IPS-18c (cell line): ENCODE measurements around the gene LRRC2.
"Not testable (repeated sequence)": the region's sequence is repeated elsewhere in the genome, so short reads cannot be mapped to it uniquely, and the experiment has no call there.

ENCODE experiments used
- H3K4me3 ChIP-seq: 2 replicates; pipeline ENCODE4 v1.7.0; 2013; ENCODE audit warnings: low read depth, mild to moderate bottlenecking, low read length, moderate library complexity; ENCODE audit not compliant: insufficient read depth
- H3K9me3 ChIP-seq: one replicate; pipeline ENCODE4 v1.6.1; 2013; ENCODE audit warnings: mild to moderate bottlenecking, low read length, moderate library complexity; ENCODE audit not compliant: control insufficient read depth, insufficient read depth

The LRRC2 gene

GRCh38 chr3:46564190-46565021 lies 1.7 kb downstream of the LRRC2 start:
- Histone ChIP-seq H3K4me3 (no peak overlapping the region), H3K9me3 (no peaks in the 10 kb centered on the region)

- Histone ChIP-seq H3K4me3 (no peak overlapping the region), H3K9me3 (no peaks in the 10 kb centered on the region)
Observed at GRCh38 chr3:46561951-46562350, 4.2 kb downstream of the LRRC2 start.

DNA sequence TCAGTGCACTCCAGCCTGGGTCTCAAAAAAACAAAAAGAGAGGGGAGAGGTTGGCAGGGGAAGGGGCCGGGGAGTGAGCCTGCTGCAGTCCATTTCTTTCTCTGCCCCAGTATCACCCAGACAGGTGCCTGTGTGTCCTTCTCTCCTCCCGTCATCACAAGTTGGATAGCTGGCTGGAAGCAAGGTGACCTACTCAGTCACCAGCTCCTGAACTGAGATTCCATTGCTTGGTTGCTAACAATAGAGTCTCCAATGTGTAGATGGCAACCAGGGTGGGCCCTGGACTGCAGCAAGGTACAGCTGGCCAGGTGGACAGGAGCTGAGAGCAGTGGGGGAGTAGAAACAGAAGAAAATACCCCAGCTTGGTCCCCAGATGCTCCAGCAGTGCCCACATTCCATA lies 4.6 kb downstream of the LRRC2 start:
- H3K9me3 ChIP-seq: no peaks in the 10 kb centered on the region

DNA sequence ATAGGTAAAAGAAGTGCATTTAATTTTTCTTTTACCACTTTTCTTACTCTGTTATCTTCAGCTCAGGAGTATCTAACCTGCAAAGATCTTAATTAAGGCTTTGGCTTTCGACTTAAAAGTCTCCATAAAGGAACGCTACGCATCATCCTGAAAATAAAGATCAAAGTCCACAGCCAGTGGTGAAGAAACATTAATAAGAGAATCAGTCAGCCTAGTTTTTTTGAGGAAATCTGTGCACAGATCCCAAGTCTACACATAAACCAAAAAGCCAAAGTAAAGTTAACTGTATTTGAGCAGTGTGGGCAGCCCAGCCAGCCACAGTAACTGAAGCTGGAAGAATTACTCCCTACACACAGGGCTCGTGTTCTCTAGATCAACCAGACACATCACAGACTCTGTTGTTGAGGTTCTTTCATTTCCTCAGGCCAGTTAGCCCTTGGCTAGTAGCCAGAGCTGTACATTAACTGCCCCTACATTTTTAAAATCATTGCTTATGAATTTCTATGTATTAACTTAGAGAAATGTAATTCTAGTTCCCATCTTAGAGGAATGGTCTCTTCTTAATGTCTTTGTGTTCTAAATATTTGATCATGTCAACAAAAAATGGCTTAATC lies 6.9 kb downstream of the LRRC2 start:
- Histone ChIP-seq H3K4me3 (no peak overlapping the region), H3K9me3 (no peaks in the 10 kb centered on the region)

More for the DNA sequence above, 4.6 kb downstream of the LRRC2 start:
- no peak overlapping the region for H3K4me3 ChIP-seq

DNA sequence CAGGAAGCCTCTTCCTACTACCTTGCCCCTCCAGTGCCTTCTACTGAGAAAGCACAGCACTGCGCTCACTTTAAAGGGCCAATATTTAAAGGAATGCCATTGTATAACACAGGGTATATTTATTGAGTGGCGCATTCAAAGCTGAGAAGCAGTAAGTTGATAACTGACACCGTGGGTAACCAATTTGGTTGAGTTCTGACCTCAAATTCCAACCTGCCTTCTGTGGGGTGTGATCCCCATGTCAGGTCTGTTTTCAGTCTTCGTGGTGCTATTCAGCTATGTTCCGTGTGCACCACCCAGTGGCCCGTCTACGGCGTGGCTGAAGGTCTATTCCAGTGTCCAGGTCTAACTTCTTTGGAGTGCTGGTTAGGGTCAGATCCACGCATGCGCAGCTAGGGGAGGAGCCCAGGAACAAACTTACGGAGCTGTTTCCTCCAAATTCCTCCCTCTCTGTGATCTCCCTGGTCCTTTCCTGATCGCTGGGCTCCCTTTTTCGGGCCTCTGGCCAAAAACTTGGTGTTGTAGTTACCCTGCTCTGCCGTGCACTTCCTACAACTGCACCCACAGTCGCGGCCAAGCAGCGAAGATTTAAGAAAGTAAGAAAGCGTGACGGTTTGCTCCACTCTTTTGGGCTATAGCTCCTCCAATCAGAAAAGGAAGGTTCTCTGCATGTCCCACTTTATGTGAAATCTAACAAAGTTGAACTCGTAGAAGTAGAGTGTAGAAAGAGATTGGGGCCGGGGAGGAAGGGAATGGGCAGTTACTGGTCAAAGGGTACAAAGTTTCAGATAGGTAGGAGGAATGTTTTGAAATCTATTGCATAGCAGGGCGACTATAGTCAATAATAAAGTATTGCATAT lies 7.7 kb downstream of the LRRC2 start:
- Histone ChIP-seq H3K9me3 (no peaks in the 10 kb centered on the region), H3K4me3 (peak overlapping the region; percentile 25; the same call in 1 of the 2 replicates)

- no peaks in the 10 kb centered on the region for H3K9me3 ChIP-seq
- H3K4me3 ChIP-seq: no peak overlapping the region
Observed at GRCh38 chr3:46557814-46558183, 8.3 kb downstream of the LRRC2 start.

DNA sequence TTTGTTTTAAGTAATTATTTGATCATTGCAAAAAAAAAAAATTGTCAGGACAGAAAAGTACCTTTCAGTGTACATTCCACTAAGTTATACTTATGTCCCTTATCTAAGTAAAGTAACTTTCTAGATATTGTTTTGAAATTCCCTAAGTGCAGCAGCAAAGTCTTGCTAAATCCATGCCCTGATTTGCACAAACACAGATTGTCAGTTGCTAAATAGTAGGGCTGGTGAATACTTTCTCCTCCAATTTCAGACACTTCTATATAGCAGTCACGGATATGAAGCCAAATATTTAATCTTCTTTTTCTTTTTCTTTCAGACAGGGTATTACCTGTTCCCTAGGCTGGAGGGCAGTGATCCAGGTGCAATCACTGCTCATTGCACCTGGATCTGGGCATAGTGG lies 12.9 kb downstream of the LRRC2 start:
- Histone ChIP-seq H3K4me3 (no peak overlapping the region), H3K9me3 (no peaks in the 10 kb centered on the region)

DNA sequence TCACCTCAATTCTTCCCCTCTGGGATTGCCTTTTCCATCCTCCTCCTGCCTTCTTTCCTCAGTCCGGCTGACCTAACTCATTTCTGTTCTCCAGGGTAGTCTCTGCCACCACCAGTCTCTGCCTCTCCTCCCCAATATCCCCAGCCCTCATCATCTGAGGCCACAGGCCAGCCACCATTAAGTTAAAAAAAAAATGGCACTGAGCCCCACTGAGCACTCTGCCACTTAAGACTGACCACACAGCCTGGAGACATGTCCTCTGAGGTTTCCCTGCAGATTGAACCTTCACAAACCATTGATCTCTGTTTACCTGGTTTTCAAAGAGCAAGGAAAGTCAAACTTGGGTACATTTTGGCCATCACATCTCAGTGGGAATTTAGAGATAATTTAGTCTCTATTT lies 13.6 kb downstream of the LRRC2 start:
- H3K9me3 ChIP-seq: no peaks in the 10 kb centered on the region
- H3K4me3 ChIP-seq: no peak overlapping the region

DNA sequence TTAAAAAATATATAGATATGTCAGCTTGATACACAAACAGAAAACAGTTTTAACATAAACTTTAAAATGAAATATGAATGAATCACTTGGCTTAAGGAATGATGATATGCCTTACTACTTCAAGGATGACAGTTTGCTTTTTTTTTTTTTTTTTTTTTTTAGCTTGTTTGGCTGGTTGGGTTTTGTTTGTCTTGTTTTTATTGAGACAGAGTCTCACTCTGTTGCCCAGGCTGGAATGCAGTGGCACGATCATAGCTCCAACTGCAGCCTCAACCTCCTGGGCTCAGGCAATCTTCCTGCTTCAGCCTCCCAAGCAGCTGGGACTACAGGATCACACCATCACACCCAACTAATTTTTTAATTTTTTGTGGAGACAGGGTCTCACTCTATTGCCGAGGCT lies 14.5 kb downstream of the LRRC2 start:
- no peak overlapping the region for H3K4me3 ChIP-seq
- no peaks in the 10 kb centered on the region for H3K9me3 ChIP-seq

- no peak overlapping the region for H3K4me3 ChIP-seq
- no peaks in the 10 kb centered on the region for H3K9me3 ChIP-seq
Observed at GRCh38 chr3:46549989-46550388, 16.1 kb downstream of the LRRC2 start.

GRCh38 chr3:46549408-46549904 lies 16.6 kb downstream of the LRRC2 start:
- no peaks in the 10 kb centered on the region for H3K9me3 ChIP-seq
- H3K4me3 ChIP-seq: no peak overlapping the region

DNA sequence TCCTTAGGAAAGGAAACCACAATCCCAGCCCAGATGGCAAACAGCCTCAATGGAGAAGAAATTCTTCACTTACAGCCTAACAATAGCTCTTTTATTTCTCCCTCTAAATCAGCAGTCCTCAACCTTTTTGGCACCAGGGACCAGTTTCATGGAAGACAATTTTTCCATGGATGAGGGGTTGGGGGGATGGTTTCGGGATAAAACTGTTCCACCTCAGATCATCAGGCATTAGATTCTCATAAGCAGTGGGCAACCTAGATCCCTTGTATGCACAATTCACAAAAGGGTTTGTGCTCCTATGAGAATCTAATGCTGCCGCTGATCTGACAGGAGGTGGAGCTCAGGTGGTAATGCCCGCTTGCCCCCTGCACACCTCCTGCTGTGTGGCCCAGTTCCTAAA lies 17.5 kb downstream of the LRRC2 start:
- H3K4me3 ChIP-seq, H3K9me3 ChIP-seq: not testable (repeated sequence)

DNA sequence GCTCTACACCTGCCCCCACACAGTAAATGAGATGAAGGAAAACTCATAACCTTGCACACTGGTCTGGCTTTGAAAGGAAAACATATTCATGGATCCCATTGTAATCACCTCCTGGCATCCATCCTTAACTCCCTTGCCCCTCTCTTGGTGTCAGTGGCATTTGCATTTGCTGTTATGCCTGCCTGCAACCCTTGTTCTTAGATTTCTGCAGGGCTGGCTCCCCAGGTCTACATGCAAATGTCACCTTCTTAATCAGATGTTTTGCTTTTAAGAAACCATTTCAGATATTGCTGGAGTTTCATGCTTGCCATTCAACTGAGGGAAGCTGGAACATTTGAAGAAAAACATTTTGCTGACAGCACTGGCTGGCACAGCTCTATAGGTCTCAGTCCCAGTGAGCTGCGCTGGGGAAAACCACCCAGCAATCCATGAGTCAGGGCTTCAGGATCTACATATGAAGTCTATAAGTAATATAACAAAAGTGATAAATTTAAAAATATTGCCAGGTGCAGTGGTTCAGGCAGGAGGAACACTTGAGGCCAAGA lies 19.1 kb downstream of the LRRC2 start:
- no peak overlapping the region; the same call in 1 of the 2 replicates for H3K4me3 ChIP-seq
- no peaks in the 10 kb centered on the region for H3K9me3 ChIP-seq

GRCh38 chr3:46545818-46546630 lies 20.1 kb downstream of the LRRC2 start:
- no peaks in the 10 kb centered on the region for H3K9me3 ChIP-seq
- H3K4me3 ChIP-seq: no peak overlapping the region

DNA sequence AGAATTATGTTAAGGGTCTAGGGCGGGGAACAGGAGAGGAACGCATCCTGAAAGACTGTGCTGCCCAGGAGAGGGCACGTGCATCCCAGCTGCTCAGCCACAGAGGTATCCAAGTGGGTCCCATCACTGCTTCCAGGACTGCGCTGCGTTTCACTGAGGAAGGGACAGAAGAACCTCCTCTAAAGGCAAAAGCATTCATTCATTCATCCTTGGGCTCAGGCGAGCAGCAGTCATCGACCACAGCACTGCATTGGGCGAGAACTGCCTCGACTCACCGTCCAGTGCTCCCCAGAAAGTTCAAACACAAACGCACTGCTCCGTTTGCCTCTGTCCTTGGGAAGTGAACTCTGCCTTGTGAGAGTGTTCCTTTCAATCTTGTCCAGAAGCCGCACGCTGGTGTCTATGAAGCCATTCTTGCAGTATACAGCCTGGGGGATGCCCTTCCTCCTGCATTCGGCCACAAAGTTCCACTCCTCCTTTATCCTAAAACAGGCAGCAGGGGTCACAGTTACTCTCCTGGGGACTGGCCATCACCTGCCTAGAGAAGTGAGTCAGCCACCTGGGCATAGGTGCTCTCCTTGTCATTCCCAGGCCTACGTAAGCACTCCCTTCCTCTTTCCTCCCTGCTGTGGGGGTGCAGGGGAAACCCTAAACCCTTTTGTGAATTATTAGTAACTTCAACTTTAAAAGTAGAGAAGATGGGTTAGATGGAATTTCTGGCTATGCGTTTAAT lies 21.2 kb downstream of the LRRC2 start:
- H3K4me3 ChIP-seq: no peak overlapping the region

DNA sequence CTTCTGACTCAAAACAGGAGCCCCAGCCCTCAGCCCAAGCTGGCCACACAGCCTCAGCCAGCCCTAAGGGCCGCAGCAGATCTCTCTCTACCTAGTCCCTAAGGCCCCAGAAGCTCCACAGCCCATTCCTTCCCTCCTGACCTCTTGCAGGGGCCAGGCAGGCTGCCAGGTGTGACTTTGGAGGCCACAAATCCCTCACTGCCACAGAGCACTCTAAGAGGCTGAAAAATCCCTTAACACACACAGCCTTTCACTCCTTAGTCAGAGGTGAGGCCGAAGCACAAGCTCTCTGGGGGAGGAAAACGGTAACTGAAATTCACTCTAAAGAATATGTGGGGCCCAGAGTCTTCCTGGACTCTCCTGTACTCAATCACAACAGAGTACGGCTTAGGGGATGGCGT lies 23.3 kb downstream of the LRRC2 start:
- Histone ChIP-seq H3K4me3 (no peak overlapping the region), H3K9me3 (no peaks in the 10 kb centered on the region)

More for the DNA sequence above, 21.2 kb downstream of the LRRC2 start:
- no peaks in the 10 kb centered on the region for H3K9me3 ChIP-seq
